ENCODE data around the gene GRK3.
"Not testable (repeated sequence)": the region's sequence is repeated elsewhere in the genome, so short reads cannot be mapped to it uniquely, and the experiment has no call there.

GRK3 gene

DNA sequence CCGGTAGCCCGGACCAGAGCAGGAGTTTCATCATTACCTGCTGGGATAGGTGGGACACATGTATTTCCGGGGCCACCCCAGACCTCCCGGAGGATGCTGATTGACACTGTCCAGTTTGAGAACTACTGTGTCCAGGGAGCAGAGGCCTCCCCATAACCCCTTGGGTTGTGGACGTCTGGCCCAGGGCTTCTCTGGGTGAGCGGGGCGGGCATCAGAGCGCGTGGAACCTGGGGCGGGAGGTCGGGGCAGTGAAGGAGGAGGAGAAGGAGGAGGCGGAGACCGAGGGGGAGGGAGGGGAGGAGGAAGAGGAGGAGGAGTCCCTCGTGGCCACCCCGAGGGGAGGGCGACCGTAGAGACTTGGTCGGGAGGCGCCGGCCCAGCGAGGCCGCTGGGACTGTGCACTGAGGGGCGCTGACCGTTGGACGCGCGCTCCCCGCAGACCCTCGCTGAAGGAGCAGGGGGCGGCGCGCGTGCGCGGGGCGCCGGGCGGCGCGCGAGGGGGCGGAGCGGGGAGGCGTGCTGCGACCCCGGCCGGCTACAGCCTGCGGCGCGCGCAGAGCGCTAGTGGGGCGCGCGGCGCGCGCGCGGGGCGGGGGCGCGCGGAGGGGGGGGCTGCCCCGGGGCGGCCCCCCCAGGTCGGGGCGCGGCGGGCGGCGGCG lies at the start of gene GRK3:
Gene GRK3 (plus strand): TSS at position 356 of the 659 bp plus-strand sequence. CDS start 366 bp downstream, outside the sequence.
- peak; percentile 50 to 66 for DNase-seq

DNA sequence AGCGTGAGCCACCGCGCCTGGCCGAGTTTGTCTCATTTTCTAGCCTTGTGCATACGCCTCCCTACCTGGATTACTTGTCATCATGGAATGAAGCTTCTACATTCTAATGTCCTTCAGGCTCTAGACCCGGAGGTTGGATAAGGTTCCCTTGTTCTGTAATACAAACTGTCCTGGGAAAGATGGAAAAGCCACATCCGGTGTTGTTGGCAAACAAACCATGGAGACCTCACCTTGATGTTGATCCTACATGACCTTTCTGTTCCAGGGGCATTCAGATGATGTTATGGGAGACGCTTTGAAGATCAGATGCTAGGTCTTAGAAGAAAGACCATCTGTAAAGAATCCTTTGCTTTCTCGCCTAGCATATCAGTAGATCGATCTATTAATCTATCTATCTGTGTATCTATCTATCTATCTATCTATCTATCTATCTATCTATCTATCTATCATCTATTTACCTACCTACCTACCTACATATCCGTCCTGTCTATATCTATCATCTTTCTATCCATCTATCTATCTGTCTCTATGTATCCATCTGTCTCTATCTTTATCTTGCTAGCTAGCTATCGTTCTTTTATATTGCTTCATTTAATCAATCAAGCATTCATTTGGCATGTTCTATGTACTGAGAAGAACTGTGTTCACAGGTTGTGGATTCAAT lies 46.3 kb upstream of the GRK3 start:
- no peak for DNase-seq

DNA sequence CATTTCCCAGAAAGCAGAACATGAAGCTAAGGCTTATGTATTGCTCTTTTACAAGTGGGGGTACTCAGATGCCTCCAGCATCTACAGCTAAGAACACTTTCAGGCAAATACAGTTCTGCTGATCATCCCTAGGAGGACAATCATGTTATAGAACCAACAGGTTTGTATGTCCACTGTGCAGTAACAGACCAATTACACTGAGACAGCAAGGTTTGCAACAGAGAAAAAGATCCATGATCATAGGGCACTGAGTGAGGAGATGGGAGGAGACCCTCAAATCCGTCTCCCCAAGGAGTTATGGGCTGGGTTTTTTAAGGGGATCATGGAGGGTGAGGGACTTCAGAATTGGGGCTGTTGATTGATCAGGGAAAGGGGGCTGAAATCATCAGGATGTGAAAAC lies 39.1 kb upstream of the GRK3 start:
- no peak for DNase-seq

DNA sequence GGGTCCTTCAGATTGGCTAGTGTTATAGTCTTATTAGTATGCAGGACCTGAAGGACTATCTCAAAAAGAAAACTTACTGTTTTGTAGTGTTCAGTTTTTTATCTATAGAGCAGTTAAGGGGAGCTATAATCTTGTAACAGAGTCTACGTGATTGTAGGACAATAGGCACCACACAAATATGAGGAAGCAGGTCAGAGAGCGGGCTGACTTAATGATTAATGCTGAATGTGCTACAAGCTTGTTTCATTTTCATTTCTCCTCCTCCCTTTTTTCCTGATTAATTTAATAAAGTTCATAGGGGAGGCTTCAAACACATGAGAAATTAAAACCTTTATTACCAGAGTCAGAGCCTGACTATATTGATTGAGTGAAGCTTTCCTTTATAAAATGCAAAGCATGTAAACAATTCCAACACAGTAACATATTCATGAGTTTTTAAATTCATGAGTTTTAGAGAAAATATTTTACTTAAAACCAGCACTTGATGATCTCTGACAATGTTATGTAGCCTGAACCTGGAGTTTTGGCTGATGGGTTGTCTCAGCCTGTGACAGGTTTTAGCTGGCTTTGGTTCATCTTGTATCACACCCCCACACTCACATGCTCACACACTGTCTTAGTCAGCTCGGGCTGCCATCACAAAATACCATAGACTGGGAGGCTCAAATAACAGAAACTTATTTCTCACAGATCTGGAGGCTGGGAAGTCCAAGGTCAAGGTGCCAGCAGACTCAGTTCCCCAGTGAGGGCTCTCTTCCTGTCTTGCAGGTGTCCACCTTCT lies 38.5 kb upstream of the GRK3 start:
- not testable (repeated sequence) for DNase-seq

DNA sequence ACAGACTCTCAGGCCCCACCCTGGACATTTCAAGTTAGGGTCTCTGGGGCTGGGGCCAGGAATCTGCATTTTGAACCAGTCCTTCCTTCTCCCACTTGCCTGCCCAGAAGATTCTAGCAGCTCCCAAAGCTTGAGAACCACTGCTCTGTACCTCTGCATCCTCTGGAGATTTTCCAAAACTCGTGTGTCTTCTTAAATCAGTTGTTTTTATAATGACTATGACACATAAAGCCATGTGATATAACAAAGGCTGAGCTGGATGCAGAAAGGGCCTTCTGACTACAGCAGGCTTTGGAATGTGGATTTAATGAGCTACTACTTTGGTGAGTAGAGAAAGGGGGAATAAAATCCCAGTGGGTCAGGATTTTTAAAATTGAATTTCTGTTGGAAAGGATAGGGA lies 37.5 kb upstream of the GRK3 start:
- not testable (repeated sequence) for DNase-seq

DNA sequence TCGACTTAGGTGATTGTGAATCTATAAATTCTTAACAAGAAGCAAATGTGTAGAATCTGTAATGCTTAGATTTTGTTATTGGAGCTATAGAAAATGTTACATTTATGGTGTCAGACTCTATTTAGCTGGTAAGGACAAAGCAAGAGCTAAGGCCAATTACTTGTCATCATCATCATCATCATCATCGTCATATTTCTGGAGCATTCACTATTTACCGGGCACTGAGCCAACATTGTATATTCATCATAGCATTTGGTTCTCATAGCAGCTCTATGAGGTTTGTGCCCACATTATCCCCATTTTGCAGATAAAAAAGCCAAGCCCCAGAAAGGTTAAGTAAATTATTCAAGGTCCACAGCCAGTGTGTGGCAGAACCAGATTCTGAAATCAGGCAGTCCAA lies 36.4 kb upstream of the GRK3 start:
- DNase-seq = not testable (repeated sequence)

DNA sequence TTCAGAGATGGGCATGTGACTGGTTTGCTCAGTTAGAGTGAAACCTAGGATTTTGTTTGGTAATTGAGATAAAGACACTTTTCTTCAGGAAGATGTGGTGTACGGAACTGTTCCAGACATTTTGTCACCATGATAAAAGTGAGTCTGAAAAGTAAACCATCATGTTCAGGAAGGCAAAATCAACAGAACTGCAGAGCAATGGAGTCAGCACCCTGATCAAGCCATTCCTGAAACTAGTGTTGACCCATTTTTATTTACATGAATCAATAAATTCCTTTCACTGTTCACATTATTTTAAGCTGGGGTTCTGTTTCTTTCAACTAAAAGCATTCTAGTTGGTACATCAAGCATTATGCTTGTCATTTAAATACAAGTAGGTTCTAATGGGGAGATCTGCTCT lies 35.4 kb upstream of the GRK3 start:
- not testable (repeated sequence) for DNase-seq

DNA sequence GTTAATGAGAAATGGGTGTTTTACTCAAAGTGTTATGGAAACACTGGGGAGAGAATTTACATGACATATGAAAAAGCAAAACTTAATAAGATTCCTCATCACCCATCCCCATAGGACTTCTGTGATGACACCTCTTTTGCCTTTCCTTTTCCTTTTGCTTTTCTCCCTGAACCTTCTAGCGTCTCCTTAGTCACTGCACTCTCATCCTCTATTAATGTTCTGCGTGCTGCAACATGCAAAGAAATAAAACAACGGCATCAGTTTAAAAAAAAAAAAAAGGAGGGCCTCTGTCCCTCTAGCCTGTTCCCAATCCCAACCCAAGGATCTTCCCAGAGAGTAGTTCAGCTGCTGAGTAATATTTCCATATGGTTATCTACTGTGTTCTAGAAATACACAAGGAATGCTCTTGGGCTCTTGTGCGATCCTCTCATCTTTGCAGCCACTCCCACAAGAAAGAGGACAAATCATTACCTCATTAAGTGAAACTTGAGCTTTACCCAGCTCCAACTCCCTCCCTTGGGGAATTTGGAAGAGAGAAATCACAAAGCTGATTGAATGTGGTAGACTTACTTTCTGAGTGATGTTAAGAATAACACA lies 34.8 kb upstream of the GRK3 start:
- DNase-seq = not testable (repeated sequence)

DNA sequence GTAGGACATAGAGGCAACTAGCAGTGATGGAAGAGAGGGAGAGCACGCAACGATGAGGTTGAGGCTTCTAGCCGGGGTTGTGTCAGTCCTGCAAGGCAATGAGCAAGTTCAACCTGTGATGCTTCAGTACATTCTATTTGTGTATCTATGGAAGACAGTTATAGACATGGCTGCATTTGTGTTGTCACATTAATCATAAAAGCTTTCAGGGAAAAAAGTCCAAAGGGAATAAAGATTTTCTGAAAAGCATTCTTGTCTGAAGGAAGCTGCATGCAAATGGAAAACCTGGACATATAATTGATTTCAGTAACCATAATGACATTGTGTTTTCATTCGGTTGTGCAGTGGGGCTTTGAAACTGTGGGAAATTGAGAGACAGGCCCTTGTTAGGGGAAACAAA lies 32.8 kb upstream of the GRK3 start:
- DNase-seq = not testable (repeated sequence)

DNA sequence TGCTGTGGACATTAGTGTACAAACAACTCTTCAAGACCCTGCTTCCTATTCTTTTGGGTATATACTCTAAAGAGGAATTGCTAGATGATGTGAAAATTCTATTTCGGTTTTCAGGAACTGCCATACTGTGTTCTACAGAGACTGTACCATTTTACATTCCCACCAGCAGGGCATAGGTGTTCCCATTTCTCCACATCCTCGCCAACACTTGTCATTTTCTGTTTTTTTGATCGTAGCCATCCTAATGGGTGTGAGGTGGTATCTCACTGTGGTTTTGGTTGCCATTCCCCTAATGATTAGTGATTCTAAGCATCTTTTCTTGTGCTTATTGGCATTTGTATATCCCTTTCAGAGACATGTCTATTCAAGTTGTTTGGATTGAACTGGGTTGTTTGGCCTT lies 29.8 kb upstream of the GRK3 start:
- no peak for DNase-seq

DNA sequence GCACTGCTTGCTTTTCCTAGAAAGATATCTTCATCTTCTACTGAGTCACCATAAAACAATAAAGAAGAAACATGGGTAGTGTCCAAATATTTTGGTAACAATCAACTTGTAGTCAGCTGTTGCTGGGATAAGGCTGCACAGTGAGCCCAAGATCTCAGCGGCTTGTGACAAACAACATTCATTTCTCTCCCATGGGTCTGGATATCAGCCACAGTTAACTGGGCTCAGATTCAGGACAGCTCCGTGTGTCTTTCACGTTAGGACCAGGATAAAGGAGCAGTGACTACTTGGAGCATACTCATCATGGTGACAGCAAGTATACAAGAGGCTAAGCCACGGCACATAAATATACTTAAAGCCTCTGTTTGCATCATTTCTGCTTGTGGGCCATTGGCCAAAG lies 27.9 kb upstream of the GRK3 start:
- no peak for DNase-seq

DNA sequence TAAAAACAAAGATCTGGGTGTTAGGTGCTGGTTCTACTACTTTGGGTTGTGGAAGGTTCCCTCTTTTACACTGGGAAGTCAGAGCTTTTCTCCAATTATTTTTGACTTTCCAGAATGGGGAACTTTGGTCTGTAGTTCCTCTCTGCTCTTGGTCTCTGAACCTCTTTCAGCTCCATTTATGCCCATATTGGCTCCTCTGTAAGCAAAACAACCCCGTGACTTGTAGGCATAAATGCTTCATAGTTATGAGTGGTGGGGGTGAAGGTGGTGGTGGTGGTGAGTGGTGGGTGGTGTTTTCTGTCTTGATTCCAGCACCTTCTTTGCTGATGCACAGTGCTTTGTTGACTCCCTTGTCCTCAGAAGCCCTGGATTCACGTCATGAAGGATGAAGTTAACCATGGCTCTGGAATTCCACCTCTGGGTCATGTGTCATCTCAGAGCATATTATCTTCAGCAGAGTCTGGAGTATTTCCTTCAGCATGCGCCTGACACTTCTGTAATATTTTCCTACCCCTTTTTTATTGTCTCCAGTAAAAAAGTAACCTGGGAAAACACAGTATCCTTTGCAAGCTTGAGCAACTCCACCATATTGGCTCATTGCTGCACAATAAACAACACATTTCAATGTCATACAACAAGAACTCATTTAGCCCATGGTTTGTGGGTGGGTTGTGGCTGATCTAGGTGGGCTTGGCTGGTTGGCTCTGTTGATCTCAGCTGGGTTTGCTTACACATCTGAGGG lies 24.1 kb upstream of the GRK3 start:
- DNase-seq = no peak

DNA sequence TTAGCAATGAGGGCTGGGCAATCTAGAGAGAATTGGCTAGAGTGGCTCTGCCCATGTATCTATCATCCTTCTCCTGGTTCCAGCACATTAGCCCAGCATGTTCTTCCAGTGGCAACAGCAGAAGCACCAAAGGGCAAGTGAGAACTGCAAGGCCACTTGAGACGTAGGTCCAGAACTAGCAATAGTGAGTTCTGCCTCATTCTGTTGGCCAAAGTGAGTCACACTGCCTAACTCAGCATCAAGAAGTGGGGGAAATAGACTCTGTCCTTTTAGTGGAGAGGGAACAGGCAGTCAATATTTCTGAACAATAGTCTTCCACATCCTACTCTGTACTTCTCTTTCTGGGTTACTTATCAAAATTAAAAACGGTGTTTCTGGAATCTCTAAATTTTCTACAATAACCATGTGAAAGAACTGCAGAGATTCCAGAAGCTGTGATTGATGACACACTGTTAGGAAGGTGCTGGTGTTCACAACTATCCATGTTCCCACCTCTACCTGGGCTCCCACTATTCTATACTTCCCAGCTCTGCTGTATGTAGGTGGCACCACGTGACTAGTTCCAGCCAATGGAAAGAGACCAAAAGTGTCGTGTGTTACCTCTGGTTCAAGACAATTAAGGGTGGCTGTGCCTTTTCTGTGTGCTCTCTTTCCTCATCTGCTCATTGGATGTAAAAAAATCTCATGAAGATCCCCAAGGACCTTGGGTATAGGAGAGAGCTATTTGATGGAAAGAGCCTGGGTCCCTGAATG lies 23.4 kb upstream of the GRK3 start:
- DNase-seq = no peak

DNA sequence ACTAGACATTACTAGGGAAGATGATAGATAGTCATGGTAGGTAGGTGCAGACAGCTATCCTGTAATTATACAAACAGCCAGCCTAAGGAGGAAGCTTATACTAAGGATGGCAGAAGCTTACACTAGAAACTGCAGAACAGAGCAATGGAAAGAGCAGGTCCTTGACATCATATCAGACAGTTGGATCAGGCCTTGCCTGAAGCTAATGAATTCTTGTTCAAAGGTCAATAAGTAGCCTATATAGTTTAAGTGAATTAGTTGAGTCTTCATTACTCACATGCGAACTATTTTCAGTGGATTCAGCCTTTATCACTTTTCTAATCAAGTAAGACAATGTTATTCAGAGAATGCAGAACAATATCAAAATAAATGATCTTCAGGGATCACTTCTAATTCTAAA lies 22.3 kb upstream of the GRK3 start:
- no peak for DNase-seq

DNA sequence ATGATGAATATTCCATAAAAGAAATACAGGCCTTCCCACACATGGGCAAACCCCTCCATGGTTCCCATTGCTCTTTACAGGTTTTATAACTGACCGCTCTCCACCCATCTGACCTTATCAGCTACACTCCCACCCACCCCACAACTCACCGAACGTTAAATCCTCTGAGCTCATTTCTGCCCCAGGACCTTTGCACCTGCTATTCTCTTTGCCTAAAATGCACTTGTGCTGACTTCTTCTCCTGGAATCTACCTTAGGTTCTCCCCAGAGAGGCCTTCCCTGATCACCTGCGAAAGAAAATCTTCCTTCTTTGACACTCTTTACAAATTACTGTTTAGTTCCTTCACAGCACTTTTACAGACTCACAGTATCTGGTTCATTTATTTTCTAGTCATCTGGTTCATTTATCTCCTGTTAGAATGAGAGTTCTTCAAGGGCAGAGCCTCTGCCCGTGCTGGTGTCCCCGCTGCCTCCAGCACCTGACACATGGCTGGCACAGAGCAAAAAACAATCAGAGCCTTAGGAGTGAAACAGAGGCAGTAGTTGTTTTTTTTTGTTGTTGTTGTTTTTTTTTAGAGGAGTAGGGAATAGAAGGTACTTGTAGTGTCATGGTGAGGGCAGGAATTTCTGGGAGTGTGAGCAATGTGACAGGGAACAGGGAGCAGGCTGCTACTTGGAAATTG lies 21.6 kb upstream of the GRK3 start:
- DNase-seq = no peak

DNA sequence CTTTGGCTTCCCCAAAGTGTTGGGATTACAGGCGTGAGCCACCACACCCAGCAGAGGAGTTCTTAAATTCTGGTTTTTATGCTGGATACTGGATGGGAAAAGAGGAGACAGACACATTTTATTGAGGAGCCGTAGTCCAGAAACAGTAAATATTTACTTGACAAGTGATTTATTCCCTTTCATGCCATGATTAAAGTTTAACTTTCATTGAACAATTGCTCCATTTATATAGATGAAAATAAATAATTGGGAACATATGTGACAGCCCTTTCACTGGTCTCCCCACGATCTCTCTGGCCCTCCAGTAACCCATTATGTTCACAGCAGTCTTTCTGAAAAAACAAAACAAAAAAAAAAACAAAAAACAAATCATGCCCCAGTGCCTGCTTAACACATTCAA lies 19.3 kb upstream of the GRK3 start:
- DNase-seq = no peak

DNA sequence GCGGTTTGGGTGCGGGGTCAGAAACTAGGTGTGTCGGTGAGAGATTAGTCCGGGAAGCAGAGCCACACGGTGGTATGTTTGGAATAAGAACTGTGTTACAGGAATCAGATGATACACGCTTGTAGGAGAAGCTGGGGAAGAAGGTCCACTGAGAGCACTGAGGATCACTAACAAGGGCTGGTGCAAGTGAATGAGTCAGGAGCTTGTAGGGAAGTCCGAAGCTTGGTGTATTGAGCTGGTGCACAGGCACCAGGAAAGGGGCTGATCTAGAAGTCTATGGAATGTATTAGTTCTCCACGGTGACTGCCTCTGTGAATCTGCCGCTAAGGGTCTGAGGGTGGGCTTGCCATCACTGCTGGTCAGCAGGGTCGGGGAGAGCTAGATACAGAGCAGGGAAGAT lies 18.8 kb upstream of the GRK3 start:
- DNase-seq = no peak

DNA sequence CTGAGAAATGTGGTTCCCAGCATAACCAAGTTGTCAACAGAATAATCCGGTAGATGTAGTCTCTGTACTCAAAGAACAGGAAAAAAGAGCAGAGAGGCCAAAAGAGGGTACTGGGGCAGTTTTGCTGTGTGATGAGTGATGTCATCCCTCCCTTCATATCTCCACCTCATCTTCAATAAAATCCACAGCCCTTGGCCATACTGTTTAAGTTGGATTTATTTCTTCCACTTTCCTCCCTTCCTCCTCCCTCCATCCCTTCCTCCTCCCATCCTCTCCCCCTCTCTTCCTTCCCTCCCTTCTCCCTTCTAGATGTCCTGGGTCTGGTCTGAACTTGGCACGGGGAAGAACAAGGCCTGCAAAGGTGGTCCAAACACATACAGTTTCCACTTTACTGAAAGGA lies 18.2 kb upstream of the GRK3 start:
- DNase-seq = no peak

DNA sequence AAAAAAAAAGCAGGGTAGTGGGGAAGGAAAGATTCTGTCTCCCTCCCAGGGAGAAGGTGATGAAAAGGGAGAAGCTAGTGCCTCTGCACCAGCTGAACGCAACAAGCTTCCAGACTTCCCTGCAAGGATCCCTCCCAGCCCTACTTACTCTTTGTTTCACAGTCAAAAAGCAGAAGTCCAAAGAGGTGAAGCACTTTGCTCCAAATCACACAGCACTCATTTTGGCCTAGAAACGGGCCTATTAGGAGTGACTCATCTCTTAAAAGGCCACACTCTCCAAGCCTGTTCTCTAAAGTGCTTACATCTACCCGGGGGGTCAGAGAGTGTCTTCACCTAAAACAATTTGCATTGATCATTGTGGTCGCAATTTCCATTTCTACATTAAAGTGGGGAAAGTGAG lies 17.7 kb upstream of the GRK3 start:
- peak; percentile 30 to 62 for DNase-seq

DNA sequence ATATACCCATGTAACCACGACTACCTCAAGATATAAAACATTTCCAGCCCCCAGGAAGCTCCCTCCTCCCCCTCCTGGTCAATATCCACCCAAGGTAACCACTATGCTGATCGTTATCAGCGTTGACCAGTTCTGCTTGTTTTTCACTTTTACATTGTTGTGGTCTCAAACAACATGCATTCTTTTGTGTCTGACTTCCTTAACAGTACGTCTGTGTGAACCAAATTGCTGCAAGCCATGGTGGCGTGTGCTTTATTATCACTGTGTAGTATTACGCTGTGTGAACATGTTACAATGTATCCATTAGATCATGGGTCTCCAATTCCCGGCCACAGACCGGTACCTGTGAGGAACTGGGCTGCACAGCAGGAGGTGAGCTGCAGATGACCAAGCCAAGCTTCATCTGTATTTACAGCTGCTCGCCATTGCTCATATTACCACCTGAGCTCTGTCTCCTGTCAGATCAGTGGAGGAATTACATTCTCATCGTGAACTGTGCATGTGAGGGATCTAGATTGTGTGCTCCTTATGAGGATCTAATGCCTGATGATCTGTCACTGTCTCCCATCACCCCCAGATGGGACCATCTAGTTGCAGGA lies 15.5 kb upstream of the GRK3 start:
- no peak for DNase-seq

DNA sequence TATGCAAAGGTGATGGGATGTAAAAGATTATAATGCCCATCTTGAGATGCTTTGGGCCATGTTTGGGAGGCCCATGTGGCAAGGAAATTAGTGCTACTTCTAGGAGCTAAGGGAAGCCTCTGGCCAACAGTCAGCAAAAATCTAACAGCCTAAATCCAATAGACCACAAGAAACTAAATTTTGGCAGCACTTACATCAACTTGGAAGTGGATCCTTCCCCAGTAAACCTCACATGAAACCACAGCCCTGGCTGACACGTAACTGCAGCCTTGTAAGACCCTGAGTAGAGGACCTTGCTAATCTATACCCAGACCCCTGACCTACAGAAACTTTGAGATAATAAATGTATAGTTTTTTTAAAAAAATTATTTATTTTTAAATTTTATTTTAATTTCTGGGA lies 13.1 kb upstream of the GRK3 start:
- no peak for DNase-seq

All from AML-193 (cell line).